ENCODE measurements around the gene GRP. TPM values are rescaled to one million over a fixed set of nuclear protein-coding genes. Genes with fewer than 3 reads are reported as not detected.

Gene GRP
- polyA plus RNA-seq, 1 donor = 3.4 TPM

DNA sequence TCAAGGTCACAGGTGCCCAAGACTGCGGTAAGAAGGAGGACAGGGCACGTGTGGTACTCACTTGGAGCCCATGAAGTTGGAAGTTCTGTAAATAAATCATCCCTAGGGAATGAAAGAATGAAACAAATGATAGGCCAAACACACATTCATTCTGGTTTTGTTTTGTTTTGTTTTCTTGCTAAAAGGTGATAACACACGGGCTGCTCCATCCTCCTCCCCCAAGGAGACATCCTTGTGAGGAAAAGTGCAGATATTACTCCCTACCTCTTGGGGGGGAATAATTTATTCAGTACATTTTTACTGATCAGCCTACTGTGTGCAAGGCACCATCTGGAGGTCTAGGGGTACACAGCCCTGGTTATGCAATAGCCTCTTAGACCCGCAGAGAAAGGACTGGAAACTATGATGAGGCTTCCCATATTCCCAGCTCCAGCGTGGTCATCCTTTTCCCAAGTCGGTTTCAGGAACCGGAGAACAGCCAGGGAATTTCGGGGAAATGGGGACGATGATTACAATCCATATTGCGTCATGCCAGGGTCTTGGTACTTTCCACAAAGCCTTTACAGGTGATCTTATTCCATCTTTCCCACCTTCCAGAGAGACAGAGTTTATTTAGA is 47.0 kb downstream of the GRP start:
- 8% methylated on average over 2 of the region's 10 CpGs for WGBS (ENCODE audit: insufficient coverage, low lambda C conversion rate)
- Histone ChIP-seq H3K4me1 (ENCODE audit: control insufficient read depth, insufficient read depth, low read length) (peaks cover 10% of the 10 kb centered on the region), H3K27ac (ENCODE audit: low read length) (no peak overlapping the region), H3K9me3 (ENCODE audit: control insufficient read depth, low read depth, low read length) (peaks cover 15% of the 10 kb centered on the region), H3K27me3 (ENCODE audit: control insufficient read depth, insufficient read depth, low read length) (peaks cover 95% of the 10 kb centered on the region), H3K4me3 (ENCODE audit: low read length) (no peak overlapping the region), H3K36me3 (ENCODE audit: control insufficient read depth, insufficient read depth, low read length) (no peaks in the 10 kb centered on the region)
- no peak for DNase-seq

DNA sequence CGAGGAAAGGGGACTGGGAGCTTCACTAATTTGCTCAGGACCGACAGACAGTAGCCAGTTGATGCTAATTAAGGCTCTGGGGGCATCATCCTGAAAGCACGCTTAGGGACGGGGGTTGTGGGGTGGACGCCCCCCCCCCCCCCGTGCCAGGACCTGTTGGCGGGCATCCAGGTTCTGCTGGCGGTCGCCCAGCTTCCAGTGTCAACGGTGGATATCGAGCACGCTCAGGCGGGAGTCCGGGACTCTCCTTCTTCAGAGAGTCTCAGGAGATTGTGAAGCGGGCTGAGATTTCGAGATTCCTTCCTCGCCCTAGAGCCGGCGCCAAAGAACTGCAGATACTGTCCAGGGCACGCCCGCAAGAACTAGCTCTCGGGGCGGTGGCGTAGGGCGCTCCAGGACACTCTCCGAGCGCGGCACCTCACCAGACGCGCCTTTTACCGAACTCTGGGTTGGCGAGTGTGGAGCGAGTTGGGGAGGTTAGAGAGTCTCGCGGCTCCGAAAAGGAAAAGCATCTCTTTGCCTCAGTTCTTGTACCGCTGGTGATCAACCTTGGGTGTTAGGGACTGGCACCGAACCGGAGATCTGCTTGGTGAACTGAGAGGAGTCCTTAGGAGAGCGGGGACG is 47.7 kb downstream of the GRP start:
- Histone ChIP-seq H3K27ac (ENCODE audit: low read length) (no peak overlapping the region), H3K36me3 (ENCODE audit: control insufficient read depth, insufficient read depth, low read length) (no peaks in the 10 kb centered on the region), H3K4me3 (ENCODE audit: low read length) (no peak overlapping the region), H3K4me1 (ENCODE audit: control insufficient read depth, insufficient read depth, low read length) (peaks cover 13% of the 10 kb centered on the region), H3K9me3 (ENCODE audit: control insufficient read depth, low read depth, low read length) (peaks cover 20% of the 10 kb centered on the region), H3K27me3 (ENCODE audit: control insufficient read depth, insufficient read depth, low read length) (peaks cover 99% of the 10 kb centered on the region)
- no CpG with 5 or more reads among the region's 41 CpGs for WGBS (ENCODE audit: insufficient coverage, low lambda C conversion rate)
- no peak for DNase-seq

DNA sequence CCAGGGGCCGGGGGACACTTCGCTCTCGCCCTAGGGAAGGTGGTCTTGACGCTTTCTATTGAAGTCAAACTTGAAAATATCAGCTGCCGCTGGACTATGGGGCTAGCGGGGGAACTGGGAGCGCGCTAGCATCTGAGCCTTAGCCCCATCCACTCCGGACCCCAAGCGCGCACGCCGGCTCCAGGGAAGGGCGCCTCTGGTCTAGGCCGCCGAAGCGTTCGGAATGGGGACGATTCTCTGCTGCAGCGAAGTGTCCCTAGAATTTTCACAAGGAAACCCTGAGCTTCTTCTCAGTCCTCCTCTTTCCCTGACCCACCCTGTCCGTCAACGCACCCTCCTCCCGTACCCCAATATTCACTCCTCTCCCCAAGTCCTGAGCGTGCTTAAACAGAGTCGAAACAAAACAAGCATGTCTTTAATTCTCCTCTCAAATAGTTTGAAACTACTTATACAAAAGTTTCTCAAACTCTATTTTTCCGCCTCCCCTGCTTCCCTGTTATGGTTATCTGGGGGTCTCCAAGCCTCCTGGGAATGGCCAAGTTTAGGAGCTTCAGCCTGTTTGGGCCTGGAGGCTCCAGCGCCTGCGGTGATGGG is 48.3 kb downstream of the GRP start:
- DNase-seq = no peak
- Histone ChIP-seq H3K9me3 (ENCODE audit: control insufficient read depth, low read depth, low read length) (peaks cover 23% of the 10 kb centered on the region), H3K4me3 (ENCODE audit: low read length) (no peak overlapping the region), H3K27ac (ENCODE audit: low read length) (no peak overlapping the region), H3K4me1 (ENCODE audit: control insufficient read depth, insufficient read depth, low read length) (peaks cover 13% of the 10 kb centered on the region), H3K27me3 (ENCODE audit: control insufficient read depth, insufficient read depth, low read length) (peaks cover 98% of the 10 kb centered on the region), H3K36me3 (ENCODE audit: control insufficient read depth, insufficient read depth, low read length) (no peaks in the 10 kb centered on the region)
- no CpG with 5 or more reads among the region's 28 CpGs for WGBS (ENCODE audit: insufficient coverage, low lambda C conversion rate)

DNA sequence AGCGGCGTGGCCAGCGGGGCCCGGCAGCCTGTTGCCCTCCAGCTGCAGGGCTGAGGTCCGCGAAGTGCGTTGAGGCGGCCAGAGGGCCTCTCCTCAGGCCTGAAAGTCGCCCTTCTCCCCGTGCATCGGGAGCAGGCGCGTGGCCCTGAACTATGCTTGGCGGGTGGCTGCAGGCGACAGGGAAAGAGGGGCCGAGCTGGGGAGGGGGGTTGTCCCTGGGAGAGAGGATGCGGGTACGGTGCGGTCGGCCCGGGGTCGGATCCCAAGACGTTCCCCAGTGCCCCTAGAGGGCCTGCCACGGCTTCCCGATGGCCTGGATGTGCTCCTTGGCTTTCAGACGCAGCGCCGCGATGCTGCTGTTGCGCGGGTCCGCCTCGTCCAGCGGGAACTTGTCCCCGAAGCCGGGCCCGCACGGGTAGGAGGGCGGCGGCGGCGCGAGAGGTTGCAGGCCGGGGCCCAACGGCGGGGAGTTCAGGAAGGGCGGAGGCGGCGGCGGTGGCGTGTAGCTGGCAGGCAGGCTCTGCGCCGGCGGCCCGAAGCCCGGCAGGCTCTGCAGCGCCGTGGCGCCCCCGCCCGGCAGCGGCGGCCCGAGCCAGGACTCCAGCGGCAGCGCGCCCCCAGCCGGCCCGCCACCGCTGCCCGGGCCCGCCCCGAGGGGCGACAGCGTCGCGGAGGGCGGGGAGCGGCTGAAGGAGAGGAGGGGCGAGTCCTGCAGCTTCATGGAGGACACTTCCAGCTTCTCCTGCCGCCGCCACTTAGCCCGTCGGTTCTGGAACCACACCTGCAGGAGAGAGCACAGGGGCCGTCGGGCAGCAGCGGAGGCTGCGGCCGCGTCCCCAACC is 49.0 kb downstream of the GRP start:
- H3K27me3 ChIP-seq (ENCODE audit: control insufficient read depth, insufficient read depth, low read length) = peaks cover 98% of the 10 kb centered on the region
- WGBS (ENCODE audit: insufficient coverage, low lambda C conversion rate) = no CpG with 5 or more reads among the region's 90 CpGs
- no peak overlapping the region for H3K4me3 ChIP-seq (ENCODE audit: low read length)
- H3K36me3 ChIP-seq (ENCODE audit: control insufficient read depth, insufficient read depth, low read length) = no peaks in the 10 kb centered on the region
- H3K9me3 ChIP-seq (ENCODE audit: control insufficient read depth, low read depth, low read length) = peaks cover 23% of the 10 kb centered on the region
- no peak overlapping the region for H3K27ac ChIP-seq (ENCODE audit: low read length)
- H3K4me1 ChIP-seq (ENCODE audit: control insufficient read depth, insufficient read depth, low read length) = peaks cover 13% of the 10 kb centered on the region
- DNase-seq = peak in 1 of 2 donors; percentile 49

DNA sequence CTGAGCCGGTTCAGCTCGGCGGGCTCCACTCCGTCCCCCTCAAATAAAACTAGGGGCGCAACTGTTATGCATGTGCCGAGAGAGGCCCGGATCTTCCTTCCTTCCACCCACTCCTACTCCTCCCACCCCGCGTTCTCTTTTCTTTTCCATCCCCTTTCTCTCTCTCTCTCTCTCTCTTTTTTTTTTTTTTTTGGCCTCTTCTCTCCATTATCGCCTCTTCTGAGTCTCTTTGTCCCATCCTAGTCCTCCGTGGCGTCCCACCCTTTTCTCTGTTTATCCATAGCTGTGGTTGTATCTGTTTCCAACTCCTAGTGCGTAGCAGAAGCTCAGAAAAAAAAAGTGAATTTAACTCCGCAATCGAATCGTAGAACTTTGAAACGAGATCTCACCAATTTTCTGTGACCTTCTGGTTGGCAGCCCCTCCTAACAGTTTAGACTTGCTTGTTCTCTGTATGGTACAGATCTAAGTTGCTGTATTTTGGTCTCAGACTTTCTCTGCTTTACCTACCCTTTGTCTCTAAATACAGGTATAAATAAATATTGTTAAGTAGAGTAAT is 49.7 kb downstream of the GRP start:
- Histone ChIP-seq H3K4me1 (ENCODE audit: control insufficient read depth, insufficient read depth, low read length) (peaks cover 13% of the 10 kb centered on the region), H3K27ac (ENCODE audit: low read length) (no peak overlapping the region), H3K4me3 (ENCODE audit: low read length) (no peak overlapping the region), H3K36me3 (ENCODE audit: control insufficient read depth, insufficient read depth, low read length) (no peaks in the 10 kb centered on the region), H3K27me3 (ENCODE audit: control insufficient read depth, insufficient read depth, low read length) (peaks cover 98% of the 10 kb centered on the region), H3K9me3 (ENCODE audit: control insufficient read depth, low read depth, low read length) (peaks cover 23% of the 10 kb centered on the region)
- 0% methylated on average over 7 of the region's 17 CpGs for WGBS (ENCODE audit: insufficient coverage, low lambda C conversion rate)
- DNase-seq = no peak

DNA sequence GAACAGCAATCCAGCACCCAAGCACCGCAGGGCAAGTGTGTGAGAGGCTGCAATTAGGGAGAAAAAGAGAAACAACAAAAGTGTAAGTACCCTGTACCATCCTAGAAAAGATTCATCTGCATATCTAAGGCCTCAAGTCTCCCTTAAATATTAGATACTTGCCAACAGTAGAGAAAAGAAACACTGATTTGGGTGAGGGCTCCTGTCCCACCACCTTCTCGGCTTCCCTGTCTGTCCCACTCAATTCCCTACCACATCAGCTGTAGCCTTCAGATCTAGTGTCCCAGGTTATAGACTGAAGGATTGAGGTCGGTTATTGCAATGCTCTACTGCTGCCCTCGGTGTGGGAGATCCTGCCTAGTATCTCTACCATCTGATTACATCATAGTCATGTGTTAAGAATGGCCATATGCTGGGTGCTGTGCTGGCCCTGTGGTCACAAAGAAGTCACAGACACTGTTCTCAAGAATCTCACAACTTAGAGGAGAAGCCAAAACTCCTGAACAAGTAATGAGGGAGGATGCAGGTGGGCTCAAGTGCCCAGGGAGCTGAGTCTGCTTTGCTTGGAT is 50.8 kb downstream of the GRP start:
- Histone ChIP-seq H3K9me3 (ENCODE audit: control insufficient read depth, low read depth, low read length) (peaks cover 20% of the 10 kb centered on the region), H3K27me3 (ENCODE audit: control insufficient read depth, insufficient read depth, low read length) (peaks cover 98% of the 10 kb centered on the region), H3K4me1 (ENCODE audit: control insufficient read depth, insufficient read depth, low read length) (peaks cover 13% of the 10 kb centered on the region), H3K27ac (ENCODE audit: low read length) (no peak overlapping the region), H3K36me3 (ENCODE audit: control insufficient read depth, insufficient read depth, low read length) (no peaks in the 10 kb centered on the region), H3K4me3 (ENCODE audit: low read length) (no peak overlapping the region)
- WGBS (ENCODE audit: insufficient coverage, low lambda C conversion rate) = no CpG with 5 or more reads among the region's 4 CpGs
- DNase-seq = no peak

DNA sequence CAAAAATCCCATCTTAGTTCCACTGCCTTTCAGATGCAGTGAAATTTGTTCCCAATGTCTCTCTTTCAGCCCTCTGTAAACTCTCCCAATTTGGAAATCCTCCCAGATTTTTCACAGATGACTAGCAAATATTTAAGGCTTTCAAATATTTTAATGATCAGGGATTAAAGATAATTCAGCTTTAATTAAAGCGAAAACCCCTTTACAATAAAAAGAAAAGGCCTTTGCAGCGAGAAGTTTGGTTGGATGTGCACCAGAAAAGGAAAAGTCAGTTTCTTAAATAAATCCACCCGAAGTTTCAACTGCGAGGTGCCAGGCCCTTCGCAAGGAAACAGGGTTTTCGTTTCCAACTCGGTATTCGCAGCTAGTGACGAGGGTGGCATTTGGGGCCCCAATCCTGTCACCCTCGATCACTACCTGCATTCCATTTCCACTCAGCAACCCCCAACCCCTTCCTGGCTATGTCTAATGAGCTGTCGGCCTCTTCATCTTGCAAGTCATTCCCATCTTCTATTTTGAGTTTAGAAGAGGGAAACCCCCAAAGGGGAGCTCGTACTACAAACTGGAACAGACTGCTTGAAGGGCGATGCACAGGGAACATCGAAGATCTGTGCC is 51.8 kb downstream of the GRP start:
- Histone ChIP-seq H3K36me3 (ENCODE audit: control insufficient read depth, insufficient read depth, low read length) (no peaks in the 10 kb centered on the region), H3K9me3 (ENCODE audit: control insufficient read depth, low read depth, low read length) (peaks cover 20% of the 10 kb centered on the region), H3K4me1 (ENCODE audit: control insufficient read depth, insufficient read depth, low read length) (peaks cover 13% of the 10 kb centered on the region), H3K27ac (ENCODE audit: low read length) (no peak overlapping the region), H3K27me3 (ENCODE audit: control insufficient read depth, insufficient read depth, low read length) (peaks cover 98% of the 10 kb centered on the region), H3K4me3 (ENCODE audit: low read length) (no peak overlapping the region)
- WGBS (ENCODE audit: insufficient coverage, low lambda C conversion rate) = 18% methylated on average over 3 of the region's 14 CpGs
- no peak for DNase-seq

DNA sequence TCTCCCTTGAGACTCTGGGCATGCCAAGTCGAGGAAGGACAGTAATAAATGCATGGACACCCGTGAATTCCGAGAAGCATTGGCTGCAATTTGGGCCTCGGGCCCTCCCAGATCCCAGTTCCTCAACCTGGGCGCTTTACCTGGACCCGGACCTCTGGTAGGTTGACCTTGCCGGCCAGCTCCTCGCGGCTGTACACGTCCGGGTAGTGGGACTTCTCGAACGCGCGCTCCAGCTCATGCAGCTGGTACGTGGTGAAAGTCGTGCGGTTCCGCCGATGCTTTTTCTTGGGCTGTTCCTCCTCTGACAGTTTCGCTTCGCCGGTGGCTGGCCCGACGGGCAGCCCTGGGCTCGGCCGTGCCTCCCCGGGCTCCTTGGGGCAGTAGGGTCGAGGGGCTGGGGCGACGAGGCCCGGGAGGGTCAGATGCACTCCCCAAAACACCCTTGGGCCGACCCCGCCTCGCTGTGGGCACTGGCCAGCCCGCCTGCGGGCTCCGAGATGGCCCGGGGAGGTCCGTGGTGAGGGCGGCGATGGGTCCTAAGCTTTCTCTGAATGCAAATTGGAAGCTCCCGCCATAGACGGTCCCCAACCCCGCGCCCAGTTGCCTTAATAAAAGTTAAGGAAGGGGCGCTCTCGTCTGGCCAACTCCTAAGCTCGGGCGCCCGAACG is 52.4 kb downstream of the GRP start:
- no peak overlapping the region for H3K4me3 ChIP-seq (ENCODE audit: low read length)
- WGBS (ENCODE audit: insufficient coverage, low lambda C conversion rate) = no CpG with 5 or more reads among the region's 52 CpGs
- no peak overlapping the region for H3K27ac ChIP-seq (ENCODE audit: low read length)
- peaks cover 96% of the 10 kb centered on the region for H3K27me3 ChIP-seq (ENCODE audit: control insufficient read depth, insufficient read depth, low read length)
- peaks cover 13% of the 10 kb centered on the region for H3K4me1 ChIP-seq (ENCODE audit: control insufficient read depth, insufficient read depth, low read length)
- H3K9me3 ChIP-seq (ENCODE audit: control insufficient read depth, low read depth, low read length) = peaks cover 20% of the 10 kb centered on the region
- DNase-seq = no peak
- H3K36me3 ChIP-seq (ENCODE audit: control insufficient read depth, insufficient read depth, low read length) = no peaks in the 10 kb centered on the region

DNA sequence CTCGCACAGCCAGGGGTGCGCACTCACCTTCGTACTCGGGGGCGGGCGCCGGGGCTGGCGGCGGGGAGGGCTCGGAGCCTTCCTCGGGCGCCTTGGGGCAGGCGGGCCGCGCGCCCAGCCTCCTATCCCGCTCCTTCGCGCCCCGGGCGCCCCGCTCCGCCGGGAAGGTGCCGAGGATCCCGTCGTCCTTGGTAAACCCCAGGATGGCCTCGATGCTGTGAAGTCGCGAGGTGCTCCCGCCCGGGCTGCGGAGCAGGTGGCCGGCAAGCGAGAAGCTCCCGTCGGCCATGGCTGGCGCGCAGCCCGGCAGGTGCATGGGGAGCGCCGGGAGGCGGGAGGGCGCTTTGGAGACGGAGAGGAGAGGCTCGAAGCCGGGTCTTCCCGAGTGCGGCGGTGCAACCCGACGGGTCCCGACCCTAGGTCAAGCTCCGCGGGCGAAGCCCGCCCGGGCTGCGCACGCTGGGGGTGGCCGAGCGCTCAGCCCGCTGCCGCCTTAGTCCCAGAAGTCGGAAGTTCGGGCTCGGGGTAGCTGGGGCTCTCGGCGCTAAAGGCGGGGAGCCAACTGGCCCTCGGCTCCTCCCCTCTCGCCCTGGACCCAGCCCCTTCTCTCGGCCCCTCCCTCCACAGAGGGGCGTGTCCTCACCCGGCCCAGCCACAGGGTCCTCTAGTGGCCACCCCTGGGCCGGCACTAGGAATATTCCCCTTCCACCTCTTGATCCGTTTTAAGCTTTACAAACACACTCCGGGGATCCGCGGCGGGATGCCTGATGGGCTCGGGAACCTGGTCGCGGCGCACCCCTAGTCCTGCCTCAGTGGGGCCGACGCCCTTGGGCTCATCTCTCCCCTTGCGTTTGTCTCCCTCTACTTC is 53.2 kb downstream of the GRP start, which contains the start of gene RAX:
RAX (minus strand) TSS at position 564 of the 868 bp plus-strand sequence; CDS start at position 316, 248 bp downstream.
- Histone ChIP-seq H3K36me3 (ENCODE audit: control insufficient read depth, insufficient read depth, low read length) (no peaks in the 10 kb centered on the region), H3K27ac (ENCODE audit: low read length) (no peak within 1 kb of the TSS), H3K4me3 (ENCODE audit: low read length) (no peak within 1 kb of the TSS), H3K27me3 (ENCODE audit: control insufficient read depth, insufficient read depth, low read length) (peaks cover 94% of the 10 kb centered on the region), H3K9me3 (ENCODE audit: control insufficient read depth, low read depth, low read length) (peaks cover 16% of the 10 kb centered on the region), H3K4me1 (ENCODE audit: control insufficient read depth, insufficient read depth, low read length) (peaks cover 13% of the 10 kb centered on the region)
- DNase-seq = no peak
- WGBS (ENCODE audit: insufficient coverage, low lambda C conversion rate) = no CpG with 5 or more reads among the region's 88 CpGs

Measured in large intestine (tissue), 3 donors.